ENCODE measurements around the gene BSN.
"Not testable (repeated sequence)": the region's sequence is repeated elsewhere in the genome, so short reads cannot be mapped to it uniquely, and the experiment has no call there.

Gene BSN

DNA sequence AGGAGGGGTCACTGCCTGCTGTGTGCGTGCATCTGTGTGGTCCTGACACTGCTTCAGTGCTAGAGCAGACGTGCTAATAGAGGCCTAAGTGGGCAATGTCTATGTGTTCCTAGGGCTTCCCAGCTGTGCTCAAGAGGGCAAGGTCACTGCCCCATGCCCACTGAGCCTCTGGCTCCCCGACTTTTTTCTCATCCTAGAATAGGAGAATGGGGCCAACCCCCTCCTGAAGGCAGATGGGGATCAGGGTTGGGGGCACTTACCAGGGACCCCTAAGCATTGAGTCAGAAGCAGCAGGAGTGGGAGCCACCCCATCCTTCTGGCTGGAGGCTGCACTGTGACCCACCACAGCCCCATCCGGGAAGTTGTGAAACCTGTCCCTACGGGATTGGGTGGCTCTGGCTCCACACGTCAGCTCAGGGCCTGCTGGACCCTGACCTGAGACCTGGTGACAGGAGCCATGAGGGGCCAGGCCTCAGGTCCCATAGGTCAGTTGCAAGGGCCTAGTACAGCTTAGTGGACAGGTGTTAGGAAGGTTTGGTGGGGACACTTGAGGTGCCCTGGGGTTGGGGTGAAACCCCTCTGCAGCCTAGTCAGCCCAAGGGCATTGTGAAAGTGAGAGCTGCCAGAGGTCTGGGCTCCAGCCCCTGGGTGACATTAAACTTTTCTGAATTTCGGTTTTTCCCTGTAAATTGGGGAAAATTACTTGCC is 134.2 kb downstream of the BSN start:
- not testable (repeated sequence) for DNase-seq (ENCODE audit: insufficient read length, low spot score); FAIRE-seq

DNA sequence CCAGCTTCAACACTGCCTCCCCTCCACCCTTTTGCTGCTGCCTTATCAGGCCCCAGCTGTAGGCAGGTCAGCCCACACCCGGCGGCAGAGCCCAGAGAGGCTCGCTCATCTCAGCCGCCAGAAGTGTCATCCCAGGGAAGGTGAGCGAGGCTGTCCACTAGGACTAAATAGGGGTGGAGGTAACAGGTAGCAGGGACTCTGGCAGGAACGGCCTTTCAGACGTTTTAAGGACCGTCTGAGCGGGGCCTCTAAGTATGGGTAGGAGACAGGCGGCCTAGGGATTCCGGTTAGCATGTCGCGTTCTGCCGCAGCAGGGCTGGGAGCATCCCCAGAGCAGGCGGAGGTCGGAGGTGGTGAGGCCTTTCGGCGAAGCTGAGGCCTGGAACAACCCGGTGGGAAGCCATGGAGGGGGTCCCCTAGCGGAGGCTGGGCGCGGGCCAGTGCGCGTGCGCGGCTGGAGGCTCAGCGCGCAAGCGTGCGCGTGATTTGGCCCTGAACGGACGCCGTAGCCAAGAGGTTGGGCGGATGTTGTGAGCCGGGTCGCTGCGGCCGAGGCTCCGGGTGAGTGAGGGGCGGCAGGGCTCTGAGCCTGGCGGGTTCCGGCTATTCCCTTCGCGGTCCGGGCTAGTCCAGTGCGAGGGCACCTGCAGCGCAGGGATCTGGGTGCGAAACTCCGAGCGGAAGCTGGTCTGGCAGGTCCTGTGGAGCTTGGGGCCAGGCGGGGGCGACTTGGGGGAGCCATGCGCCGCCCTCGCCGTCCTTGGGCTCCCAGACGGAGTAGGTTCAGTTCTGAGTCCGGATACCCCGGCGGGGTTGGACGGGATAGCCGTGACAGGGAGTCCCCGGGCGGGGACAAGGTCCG is 135.0 kb downstream of the BSN start, which contains the start of the genes MST1 and RNF123:
Gene MST1 (minus strand): TSS at position 429 of the 862 bp plus-strand sequence. CDS start 783 bp downstream, outside the sequence.
Gene RNF123 (plus strand): TSS at position 512 of the 862 bp plus-strand sequence. CDS start 1,609 bp downstream, outside the sequence.
- peak; percentile 63 for TF ChIP-seq POLR2A (IDR thresholded peaks at IDR 0.05; ENCODE audit: low read depth, low read length)
- TF ChIP-seq POU2F2 (IDR thresholded peaks at IDR 0.05; ENCODE audit: low read depth, low read length) = 0 out of 2 replicates have a peak, but pooled peaks have one; percentile 47
- TF ChIP-seq TAF1 (IDR thresholded peaks at IDR 0.05; ENCODE audit: low read depth, low read length) = peak; percentile 66; the same call in 1 of the 2 replicates
- TF ChIP-seq POLR2AphosphoS5 (IDR thresholded peaks at IDR 0.05; ENCODE audit: low read depth, low read length) = no peak
- TF ChIP-seq PAX5 (IDR thresholded peaks at IDR 0.05; ENCODE audit: insufficient read depth, low read length, severe bottlenecking) = no peak
- FAIRE-seq (peak; percentile 78), DNase-seq (ENCODE audit: insufficient read length, low spot score) (peak; percentile 98)

DNA sequence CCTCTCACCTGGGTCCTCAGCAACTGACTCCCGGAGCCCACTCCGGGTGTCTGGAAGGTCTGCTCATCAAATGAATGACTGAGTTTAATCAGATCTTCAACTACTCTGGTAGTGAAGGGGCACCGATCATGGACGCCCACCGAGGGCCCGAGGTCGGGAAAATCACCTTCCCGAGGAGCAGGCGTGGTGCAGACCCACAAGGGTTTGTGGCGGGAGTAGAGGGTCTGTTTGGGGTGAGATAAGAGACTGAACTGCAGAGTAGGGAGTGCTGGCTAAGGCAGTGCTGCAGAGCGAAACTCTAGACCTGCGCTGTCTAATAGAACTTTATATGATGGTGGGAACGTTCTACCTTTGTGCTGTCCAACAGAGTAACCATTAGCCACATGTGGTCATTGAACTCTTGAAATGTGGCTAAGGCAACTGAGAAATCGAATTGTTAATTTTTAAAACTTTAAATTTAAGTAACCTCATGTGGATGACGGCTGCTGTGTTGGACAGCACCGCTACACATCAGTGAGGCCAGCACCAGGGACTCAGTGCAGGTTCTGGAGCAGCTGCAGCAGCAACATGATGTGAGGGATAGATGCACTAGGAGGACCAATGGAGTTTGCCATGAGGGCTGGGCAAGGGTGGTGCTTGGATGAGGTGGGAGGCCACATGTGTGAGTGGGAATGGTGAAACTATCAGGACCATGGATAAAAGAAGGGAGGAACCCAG is 135.8 kb downstream of the BSN start:
- DNase-seq (ENCODE audit: insufficient read length, low spot score); FAIRE-seq: not testable (repeated sequence)

DNA sequence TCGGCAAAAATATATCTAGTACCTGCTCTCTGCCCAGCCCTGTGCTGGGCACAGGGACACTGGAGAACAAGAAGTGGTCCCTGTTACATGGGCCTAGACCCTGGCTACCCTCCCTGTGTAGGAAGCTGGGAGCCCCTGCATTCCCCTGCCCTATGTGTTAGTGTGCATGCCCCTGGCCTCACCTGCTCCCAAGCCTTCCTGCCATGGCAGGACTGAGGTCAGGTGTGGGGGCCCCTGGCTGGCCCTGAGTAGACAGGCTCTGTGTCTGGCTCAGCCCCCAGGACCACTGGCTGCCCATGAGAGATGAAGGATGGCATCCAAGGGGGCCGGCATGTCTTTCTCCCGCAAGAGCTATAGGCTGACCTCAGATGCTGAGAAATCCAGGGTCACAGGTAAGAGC is 136.6 kb downstream of the BSN start:
- FAIRE-seq = not testable (repeated sequence)

DNA sequence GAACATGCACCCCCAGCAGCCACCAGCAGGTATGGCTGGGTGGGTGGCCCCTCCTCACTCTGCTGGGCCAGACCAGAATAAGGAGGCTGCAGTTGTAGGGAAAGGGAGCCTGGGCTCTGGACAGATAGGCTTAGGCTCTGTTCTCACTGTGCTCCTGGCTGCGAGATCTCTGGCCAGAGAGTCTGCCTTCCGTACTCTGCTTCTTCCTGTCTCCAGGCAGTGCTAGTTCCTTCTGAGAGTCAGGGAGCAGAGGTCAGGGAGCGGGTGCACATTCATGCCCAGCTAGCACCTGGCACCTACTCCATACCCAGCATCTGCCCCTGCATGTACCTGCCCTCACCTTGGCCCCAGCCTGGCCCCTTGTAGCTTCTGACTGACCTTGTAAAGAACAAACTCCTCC is 137.2 kb downstream of the BSN start:
- not testable (repeated sequence) for FAIRE-seq; DNase-seq (ENCODE audit: insufficient read length, low spot score)

More for the DNA sequence above, 136.6 kb downstream of the BSN start:
- not testable (repeated sequence) for DNase-seq (ENCODE audit: insufficient read length, low spot score)

DNA sequence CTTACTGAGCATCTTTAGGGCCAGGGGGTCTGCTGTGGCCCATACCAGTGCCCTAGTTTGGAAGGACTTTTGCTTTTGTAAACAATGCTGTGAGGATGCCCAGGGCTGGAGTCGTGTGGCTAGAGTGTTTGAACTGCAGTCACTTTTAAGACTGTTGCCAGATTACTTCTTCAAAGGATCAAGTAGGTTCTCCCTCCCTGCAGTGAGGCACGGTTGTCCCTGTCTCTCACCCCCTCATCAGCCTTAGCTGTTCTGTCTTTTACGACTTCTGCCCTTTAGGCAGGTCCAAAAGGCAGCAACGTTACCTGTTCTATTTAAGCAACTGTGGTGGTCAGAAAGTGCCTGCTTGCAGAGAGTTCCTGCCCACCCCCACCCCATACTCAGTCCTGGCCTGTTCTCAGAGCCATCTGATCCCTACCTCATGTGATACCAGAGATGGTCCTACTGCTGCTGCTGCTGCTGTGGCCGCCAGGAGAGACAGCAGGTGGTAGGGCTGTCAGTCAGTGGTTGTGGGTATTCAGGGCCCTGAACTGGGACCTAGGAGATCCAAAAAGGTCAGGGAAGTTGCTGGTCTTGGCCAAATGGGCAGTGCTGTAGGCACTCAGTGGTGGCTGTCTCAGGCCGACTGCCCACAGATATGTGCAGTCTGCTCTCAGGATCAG is 140.3 kb downstream of the BSN start:
- DNase-seq (ENCODE audit: insufficient read length, low spot score) = not testable (repeated sequence)

DNA sequence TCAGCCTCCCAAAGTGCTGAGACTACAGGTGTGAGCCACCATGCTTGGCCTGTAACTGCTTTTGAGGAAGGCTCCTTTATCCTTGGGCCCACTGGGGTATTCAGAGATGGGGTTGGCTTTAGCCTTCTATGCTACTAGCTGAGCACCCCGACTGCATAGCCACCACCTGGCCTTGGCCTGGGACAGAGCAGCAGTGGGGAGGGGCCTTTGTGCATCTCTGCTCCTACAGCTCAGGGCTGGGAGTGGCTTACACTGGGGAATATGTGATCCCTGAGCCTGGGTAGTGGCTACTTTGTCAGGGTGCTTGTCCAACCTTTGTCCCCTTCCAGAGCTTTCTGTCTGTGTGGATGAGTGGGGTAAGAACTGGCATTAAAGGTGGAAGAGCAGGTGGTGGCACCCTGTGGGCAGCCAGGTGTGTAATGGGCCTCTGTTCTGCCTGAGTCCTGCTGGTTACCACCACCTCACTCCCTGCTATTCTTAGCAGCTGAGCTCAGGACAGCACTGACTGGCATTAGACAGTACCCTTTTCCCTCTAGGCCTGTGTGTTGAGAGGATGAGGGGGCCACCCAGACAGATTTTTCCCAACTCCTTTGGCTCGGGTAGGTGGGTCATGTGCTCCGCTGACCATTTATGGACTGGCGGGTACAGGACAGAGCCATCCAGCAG is 141.2 kb downstream of the BSN start:
- FAIRE-seq = peak; percentile 71

More for the DNA sequence above, 140.3 kb downstream of the BSN start:
- FAIRE-seq = not testable (repeated sequence)

DNA sequence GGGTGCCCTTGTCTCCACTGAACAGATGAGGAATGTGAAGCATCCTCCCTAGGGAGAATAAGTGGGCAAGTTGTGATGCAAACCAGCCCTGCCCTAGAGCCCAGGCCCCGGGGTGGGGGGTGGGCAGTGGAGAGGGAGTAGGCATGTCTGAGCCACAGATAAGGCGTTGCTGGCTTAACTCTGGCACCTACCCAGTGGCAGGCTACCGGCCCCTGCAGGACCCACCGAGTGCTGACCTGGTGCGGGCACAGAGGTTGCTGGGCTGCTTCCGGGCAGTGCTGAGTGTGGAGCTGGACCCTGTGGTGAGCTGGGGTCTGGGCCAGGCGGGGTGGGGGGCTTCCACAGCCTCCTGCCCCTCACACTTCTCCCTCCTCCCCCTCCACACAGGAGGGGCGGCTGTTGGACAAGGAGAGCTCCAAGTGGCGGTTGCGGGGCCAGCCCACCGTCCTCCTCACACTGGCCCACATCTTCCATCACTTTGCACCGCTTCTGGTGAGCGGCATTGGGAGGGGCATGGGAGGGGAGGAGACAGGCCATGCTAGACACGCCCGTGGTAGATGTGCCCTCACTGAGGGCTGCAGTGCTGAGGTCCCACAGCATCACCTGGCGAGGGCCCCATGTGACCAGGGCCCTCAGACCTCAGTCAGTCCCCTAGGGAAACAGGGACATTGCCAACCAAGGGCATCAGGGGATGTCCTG is 145.2 kb downstream of the BSN start:
- no peak for TF ChIP-seq PAX5 (IDR thresholded peaks at IDR 0.05; ENCODE audit: insufficient read depth, low read length, severe bottlenecking)
- DNase-seq (ENCODE audit: insufficient read length, low spot score) = no peak
- FAIRE-seq = no peak

More for the DNA sequence above, 141.2 kb downstream of the BSN start:
- DNase-seq (ENCODE audit: insufficient read length, low spot score) = not testable (repeated sequence)

DNA sequence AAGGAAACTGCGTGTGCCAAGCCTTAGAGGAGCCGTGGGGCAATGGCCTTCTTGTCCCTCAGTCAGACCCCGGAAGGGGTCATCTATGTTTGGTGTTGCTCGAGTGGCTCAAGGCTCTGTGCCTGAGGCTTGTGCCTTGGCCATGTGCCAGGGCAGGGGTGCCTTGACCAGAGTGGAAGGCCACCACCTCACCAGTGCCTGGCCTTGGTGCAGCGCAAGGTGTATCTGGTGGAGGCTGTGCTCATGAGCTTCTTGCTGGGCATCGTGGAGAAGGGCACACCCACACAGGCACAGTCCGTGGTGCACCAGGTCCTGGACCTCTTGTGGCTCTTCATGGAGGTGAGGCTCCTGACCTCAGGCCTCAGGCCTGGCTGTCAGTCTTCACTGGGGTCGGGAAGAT is 145.7 kb downstream of the BSN start:
- TF ChIP-seq POLR2AphosphoS5 (IDR thresholded peaks at IDR 0.05; ENCODE audit: low read depth, low read length) (no peak), POU2F2 (IDR thresholded peaks at IDR 0.05; ENCODE audit: low read depth, low read length) (no peak)
- FAIRE-seq (no peak), DNase-seq (ENCODE audit: insufficient read length, low spot score) (no peak)

DNA sequence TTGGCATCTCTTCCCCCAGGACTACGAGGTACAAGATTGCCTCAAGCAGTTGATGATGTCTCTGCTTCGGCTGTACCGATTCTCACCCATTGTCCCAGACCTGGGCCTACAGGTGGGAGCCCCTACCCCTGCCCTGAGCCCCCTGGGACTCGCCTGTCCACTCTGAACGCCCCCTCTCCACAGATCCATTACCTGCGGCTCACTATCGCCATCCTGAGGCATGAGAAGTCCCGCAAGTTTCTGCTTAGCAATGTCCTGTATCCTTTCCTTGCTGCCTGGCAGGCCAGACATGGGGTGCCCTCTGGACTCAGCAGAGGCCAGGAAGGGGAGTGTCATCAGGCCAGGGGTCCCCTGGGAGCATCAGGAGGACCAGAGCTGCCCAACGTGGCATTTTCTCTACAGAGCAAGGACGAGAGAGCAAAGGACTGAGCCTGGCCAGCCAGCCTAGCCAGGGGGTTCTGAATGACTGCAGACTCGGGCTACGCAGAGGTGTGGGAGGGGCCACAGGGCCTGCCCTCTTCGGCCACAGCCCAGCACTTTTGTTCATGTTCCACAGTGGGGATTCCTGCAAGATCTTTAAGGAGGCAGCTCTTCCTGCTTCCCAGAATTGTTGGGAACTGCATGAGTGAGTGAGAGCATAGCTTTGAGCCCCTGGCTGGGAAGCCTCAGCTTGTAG is 146.3 kb downstream of the BSN start:
- DNase-seq (ENCODE audit: insufficient read length, low spot score) = no peak
- FAIRE-seq = no peak
- TF ChIP-seq SPI1 (IDR thresholded peaks at IDR 0.05; ENCODE audit: low read depth, low read length) = no peak
- no peak for TF ChIP-seq POLR2A (IDR thresholded peaks at IDR 0.05; ENCODE audit: low read depth, low read length)
- no peak for TF ChIP-seq TAF1 (IDR thresholded peaks at IDR 0.05; ENCODE audit: low read depth, low read length)
- no peak for TF ChIP-seq POU2F2 (IDR thresholded peaks at IDR 0.05; ENCODE audit: low read depth, low read length)
- no peak for TF ChIP-seq POLR2AphosphoS5 (IDR thresholded peaks at IDR 0.05; ENCODE audit: low read depth, low read length)
- TF ChIP-seq PAX5 (IDR thresholded peaks at IDR 0.05; ENCODE audit: insufficient read depth, low read length, severe bottlenecking) = no peak

Data from GM12891 (cell line).